Measurements from ENCODE around the gene AFF1. TPM values are rescaled to one million over a fixed set of nuclear protein-coding genes. Genes with fewer than 3 reads are reported as not detected.
"Not testable (repeated sequence)": the region's sequence is repeated elsewhere in the genome, so short reads cannot be mapped to it uniquely, and the experiment has no call there.

AFF1 gene
- total RNA-seq, 1 experiment from 2014 or later, result 37.7 TPM

DNA sequence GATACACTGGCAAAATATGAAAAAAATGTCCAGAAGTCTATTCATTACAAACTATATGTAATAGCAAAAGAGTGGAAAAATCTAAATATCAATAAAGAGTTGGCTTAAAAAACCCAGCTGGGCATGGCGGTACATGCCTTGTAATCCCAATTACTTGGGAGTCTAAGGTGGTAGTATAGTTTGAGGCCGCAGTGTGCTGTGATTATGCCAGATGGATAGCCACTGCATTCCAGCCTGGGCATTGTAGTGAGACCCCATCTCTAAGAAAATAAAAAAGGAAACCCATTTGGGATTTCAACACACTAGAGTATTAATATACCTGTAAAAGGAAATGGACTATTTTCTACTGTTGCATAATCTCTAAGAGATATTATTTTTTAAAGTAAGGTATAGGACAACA, 45.4 kb downstream of the AFF1 start:
- no peak for DNase-seq
- H3K4me3 Mint-ChIP-seq (ENCODE audit: low read depth, unreplicated experiment), result no peak overlapping the region
- BruUV-seq (replicated peaks), result no TSS peak
- CTCF ChIA-PET, result no interaction called here
- H3K27me3 Mint-ChIP-seq (ENCODE audit: unreplicated experiment), result no peaks in the 10 kb centered on the region
- H3K4me1 Mint-ChIP-seq (ENCODE audit: low read depth, unreplicated experiment), result peaks cover 22% of the 10 kb centered on the region
- TF ChIP-seq, protein P1, sequence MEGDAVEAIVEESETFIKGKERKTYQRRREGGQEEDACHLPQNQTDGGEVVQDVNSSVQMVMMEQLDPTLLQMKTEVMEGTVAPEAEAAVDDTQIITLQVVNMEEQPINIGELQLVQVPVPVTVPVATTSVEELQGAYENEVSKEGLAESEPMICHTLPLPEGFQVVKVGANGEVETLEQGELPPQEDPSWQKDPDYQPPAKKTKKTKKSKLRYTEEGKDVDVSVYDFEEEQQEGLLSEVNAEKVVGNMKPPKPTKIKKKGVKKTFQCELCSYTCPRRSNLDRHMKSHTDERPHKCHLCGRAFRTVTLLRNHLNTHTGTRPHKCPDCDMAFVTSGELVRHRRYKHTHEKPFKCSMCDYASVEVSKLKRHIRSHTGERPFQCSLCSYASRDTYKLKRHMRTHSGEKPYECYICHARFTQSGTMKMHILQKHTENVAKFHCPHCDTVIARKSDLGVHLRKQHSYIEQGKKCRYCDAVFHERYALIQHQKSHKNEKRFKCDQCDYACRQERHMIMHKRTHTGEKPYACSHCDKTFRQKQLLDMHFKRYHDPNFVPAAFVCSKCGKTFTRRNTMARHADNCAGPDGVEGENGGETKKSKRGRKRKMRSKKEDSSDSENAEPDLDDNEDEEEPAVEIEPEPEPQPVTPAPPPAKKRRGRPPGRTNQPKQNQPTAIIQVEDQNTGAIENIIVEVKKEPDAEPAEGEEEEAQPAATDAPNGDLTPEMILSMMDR (IDR thresholded peaks at IDR 0.05; ENCODE audit: unreplicated experiment), result no peak
- no peaks in the 10 kb centered on the region for H3K9me3 Mint-ChIP-seq (ENCODE audit: low read depth, unreplicated experiment)
- H3K36me3 Mint-ChIP-seq (ENCODE audit: insufficient read depth, unreplicated experiment), result peaks cover 5% of the 10 kb centered on the region
- no peak overlapping the region for H3K27ac Mint-ChIP-seq (ENCODE audit: unreplicated experiment)
- intact Hi-C loops (cut with micrococcal nuclease; ENCODE audit: unreplicated experiment), result no loop called here

DNA sequence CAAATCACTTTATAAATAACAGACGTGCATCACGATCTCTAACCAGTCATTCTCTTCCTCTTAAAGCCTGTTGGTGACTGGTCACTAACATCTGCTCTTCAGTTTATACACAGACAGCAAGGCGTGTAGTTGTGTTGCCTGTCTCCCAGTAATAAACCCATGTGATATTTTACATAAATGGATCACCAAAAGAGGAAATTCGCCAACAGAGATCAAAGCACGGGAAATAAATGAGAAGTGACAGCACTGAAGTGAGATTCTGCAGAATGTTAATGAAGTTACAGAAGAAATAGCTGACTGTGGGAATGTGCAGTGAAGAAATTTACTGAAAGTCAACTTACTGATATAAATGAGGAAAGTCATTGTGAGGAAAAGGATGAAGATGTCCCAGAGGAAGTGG, 47.0 kb downstream of the AFF1 start:
- Mint-ChIP-seq H3K27ac (ENCODE audit: unreplicated experiment) (no peak overlapping the region), H3K9me3 (ENCODE audit: low read depth, unreplicated experiment) (no peaks in the 10 kb centered on the region), H3K4me3 (ENCODE audit: low read depth, unreplicated experiment) (no peak overlapping the region), H3K27me3 (ENCODE audit: unreplicated experiment) (no peaks in the 10 kb centered on the region), H3K4me1 (ENCODE audit: low read depth, unreplicated experiment) (peaks cover 11% of the 10 kb centered on the region), H3K36me3 (ENCODE audit: insufficient read depth, unreplicated experiment) (no peaks in the 10 kb centered on the region)
- BruUV-seq (replicated peaks), result no TSS peak
- no peak for DNase-seq
- intact Hi-C loops (cut with micrococcal nuclease; ENCODE audit: unreplicated experiment), result no loop called here
- CTCF ChIA-PET, result no interaction called here
- TF ChIP-seq, protein P1 (IDR thresholded peaks at IDR 0.05; ENCODE audit: unreplicated experiment), result no peak

DNA sequence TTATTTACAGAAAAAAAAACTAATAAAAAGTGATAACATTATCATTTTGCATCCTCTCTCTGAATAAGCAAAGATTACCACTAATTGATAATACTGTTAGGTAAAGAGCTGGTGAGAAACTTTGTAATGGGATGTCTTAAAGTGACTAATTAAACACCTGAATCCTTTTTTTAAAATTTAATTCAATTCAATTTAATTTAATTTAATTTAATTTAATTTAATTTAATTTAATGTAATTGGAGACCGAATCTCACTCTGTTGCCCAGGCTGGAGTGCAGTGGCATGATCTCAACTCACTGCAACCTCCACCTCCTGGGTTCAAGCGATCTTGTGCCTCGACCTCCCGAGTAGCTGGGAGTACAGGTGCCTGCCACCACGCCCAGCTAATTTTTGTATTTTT, 51.0 kb downstream of the AFF1 start:
- H3K27ac Mint-ChIP-seq (ENCODE audit: unreplicated experiment); intact Hi-C loops (cut with micrococcal nuclease; ENCODE audit: unreplicated experiment); H3K9me3 Mint-ChIP-seq (ENCODE audit: low read depth, unreplicated experiment): not testable (repeated sequence)

DNA sequence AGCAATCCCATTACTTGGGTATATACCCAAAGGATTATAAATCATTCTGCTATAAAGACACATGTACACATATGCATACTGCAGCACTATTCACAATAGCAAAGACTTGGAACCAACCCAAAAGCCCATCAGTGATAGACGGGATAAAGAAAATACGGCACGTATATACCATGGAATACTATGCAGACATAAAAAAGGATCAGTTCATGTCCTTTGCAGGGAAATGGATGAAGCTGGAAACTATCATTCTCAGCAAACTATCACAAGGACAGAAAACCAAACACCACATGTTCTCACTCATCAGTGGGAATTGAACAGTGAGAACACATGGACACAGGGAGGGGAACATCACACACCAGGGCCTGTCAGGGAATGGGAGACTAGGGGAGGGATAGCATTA, 54.8 kb downstream of the AFF1 start:
- BruUV-seq (replicated peaks); CTCF ChIA-PET; H3K4me1 Mint-ChIP-seq (ENCODE audit: low read depth, unreplicated experiment); H3K9me3 Mint-ChIP-seq (ENCODE audit: low read depth, unreplicated experiment); H3K36me3 Mint-ChIP-seq (ENCODE audit: insufficient read depth, unreplicated experiment); H3K27me3 Mint-ChIP-seq (ENCODE audit: unreplicated experiment); H3K27ac Mint-ChIP-seq (ENCODE audit: unreplicated experiment); H3K4me3 Mint-ChIP-seq (ENCODE audit: low read depth, unreplicated experiment); intact Hi-C loops (cut with micrococcal nuclease; ENCODE audit: unreplicated experiment); DNase-seq: not testable (repeated sequence)

More for the DNA sequence above, 51.0 kb downstream of the AFF1 start:
- H3K36me3 Mint-ChIP-seq (ENCODE audit: insufficient read depth, unreplicated experiment); DNase-seq; H3K27me3 Mint-ChIP-seq (ENCODE audit: unreplicated experiment); H3K4me1 Mint-ChIP-seq (ENCODE audit: low read depth, unreplicated experiment); H3K4me3 Mint-ChIP-seq (ENCODE audit: low read depth, unreplicated experiment); BruUV-seq (replicated peaks): not testable (repeated sequence)
- CTCF ChIA-PET, result interaction anchor here (0.6 kb wide), 1 partner anchor 32 kb away, joined by 3 read pairs; no protein-coding TSS in a partner anchor

DNA sequence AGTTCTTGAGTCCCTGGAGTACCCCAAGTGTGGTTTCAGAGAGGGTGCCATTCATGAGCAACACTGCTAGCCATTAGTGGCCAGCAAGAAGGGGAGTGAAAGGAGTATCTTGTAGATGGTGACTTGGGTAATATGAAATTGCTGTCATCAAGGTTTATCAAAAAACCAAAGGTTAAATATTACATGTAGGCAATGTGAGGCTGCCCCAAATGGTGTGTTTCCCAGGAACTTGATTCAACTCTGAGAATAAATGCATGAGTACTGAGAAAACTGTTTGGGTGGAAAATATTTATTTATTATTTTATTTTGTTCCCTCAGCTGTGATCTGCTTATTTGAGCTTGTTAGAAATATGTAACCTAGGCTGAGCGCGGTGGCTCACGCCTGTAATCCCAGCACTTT, 55.7 kb downstream of the AFF1 start:
- Mint-ChIP-seq H3K27ac (ENCODE audit: unreplicated experiment) (no peak overlapping the region), H3K4me1 (ENCODE audit: low read depth, unreplicated experiment) (no peaks in the 10 kb centered on the region), H3K27me3 (ENCODE audit: unreplicated experiment) (no peaks in the 10 kb centered on the region), H3K36me3 (ENCODE audit: insufficient read depth, unreplicated experiment) (no peaks in the 10 kb centered on the region), H3K4me3 (ENCODE audit: low read depth, unreplicated experiment) (no peak overlapping the region), H3K9me3 (ENCODE audit: low read depth, unreplicated experiment) (no peaks in the 10 kb centered on the region)
- CTCF ChIA-PET, result no interaction called here
- DNase-seq, result no peak
- intact Hi-C loops (cut with micrococcal nuclease; ENCODE audit: unreplicated experiment), result no loop called here
- BruUV-seq (replicated peaks), result no TSS peak
- TF ChIP-seq, protein P1 (IDR thresholded peaks at IDR 0.05; ENCODE audit: unreplicated experiment), result no peak
